GM12878 (cell line): Measurements from ENCODE around the gene FAM50A. TPM values are rescaled to one million over a fixed set of nuclear protein-coding genes. Genes with fewer than 3 reads are reported as not detected.
A peak's percentile ranks its signal among the peaks of the same experiment; 100 is the strongest.

Source experiments
- BCL11A ChIP-seq: IDR thresholded peaks from 2 replicates; pipeline ENCODE4 v1.6.1; 2011; ENCODE audit warnings: low read depth, low read length
- CEBPB ChIP-seq, 2 experiments: fragments of 150-350 bp in 1 of 2; IDR thresholded peaks; 2 replicates each; pipeline ENCODE4 v1.6.1; 2012 to 2014; ENCODE audit warnings: low read depth in 2 of 2, low read length in 2 of 2, borderline replicate concordance in 1 of 2, inconsistent platforms in 1 of 2
- FOS ChIP-seq: IDR thresholded peaks from 3 replicates; pipeline ENCODE4 v1.6.1; 2011; ENCODE audit warnings: borderline replicate concordance; ENCODE audit not compliant: insufficient read length; ENCODE audit errors: extremely low read depth
- IKZF1 ChIP-seq: fragments of 450-650 bp; conservative IDR thresholded peaks from 2 replicates; pipeline ENCODE4 v1.6.1; 2017; ENCODE audit warnings: antibody characterized with exemption, mild to moderate bottlenecking
- IRF4 ChIP-seq: IDR thresholded peaks from 2 replicates; pipeline ENCODE4 v1.6.1; 2011; ENCODE audit warnings: low read depth, low read length
- KLF5 ChIP-seq: fragments of 450-650 bp; IDR thresholded peaks from 2 replicates; pipeline ENCODE4 v1.6.1; 2014; ENCODE audit warnings: mild to moderate bottlenecking; ENCODE audit not compliant: partially characterized antibody
- LARP7 ChIP-seq: fragments of 450-650 bp; IDR thresholded peaks from 2 replicates; pipeline ENCODE4 v1.6.1; 2017; ENCODE audit warnings: mild to moderate bottlenecking
- PML ChIP-seq: IDR thresholded peaks from 2 replicates; pipeline ENCODE4 v1.6.1; 2012; ENCODE audit warnings: low read length, inconsistent platforms
- RAD51 ChIP-seq: fragments of 450-650 bp; IDR thresholded peaks from 2 replicates; pipeline ENCODE4 v1.6.1; 2016; ENCODE audit warnings: moderate library complexity, mild to moderate bottlenecking, inconsistent platforms
- RB1 ChIP-seq: fragments of 450-650 bp; formaldehyde crosslinking; IDR thresholded peaks from 2 replicates; pipeline ENCODE4 v1.6.1; 2017; ENCODE audit warnings: mild to moderate bottlenecking, borderline replicate concordance
- RELA ChIP-seq: fragments of 450-650 bp; IDR thresholded peaks from 2 replicates; pipeline ENCODE4 v1.8.0; 2014; ENCODE audit warnings: borderline replicate concordance; ENCODE audit not compliant: partially characterized antibody
- SIN3A ChIP-seq: IDR thresholded peaks from 2 replicates; pipeline ENCODE4 v1.6.1; 2012; ENCODE audit warnings: low read depth, low read length, improper control_type of control experiment
- SP1 ChIP-seq: IDR thresholded peaks from one replicate; pipeline ENCODE4 v1.6.1; 2011; ENCODE audit warnings: low read depth, low read length
- SREBF1 ChIP-seq: IDR thresholded peaks from 2 replicates; pipeline ENCODE4 v1.6.1; 2012; ENCODE audit warnings: mild to moderate bottlenecking, low read length
- SUZ12 ChIP-seq: fragments of 200-600 bp; sonication (generic); IDR thresholded peaks from one replicate; pipeline ENCODE4 v1.6.1; 2018; ENCODE audit warnings: antibody characterized with exemption, mild to moderate bottlenecking; ENCODE audit not compliant: unreplicated experiment
- ZZZ3 ChIP-seq: IDR thresholded peaks from 2 replicates; pipeline ENCODE4 v1.6.1; 2011; ENCODE audit warnings: low read depth; ENCODE audit not compliant: control insufficient read depth, insufficient read length
- polyA plus RNA-seq, 11 experiments: library from polyadenylated mRNA; depleted of rRNA in 4 of 11; unstranded in 6 of 11; stranded (reverse) in 5 of 11; fragments of >200 nt; fragmentation: Nextera tagmentation in 4 of 11; fragmentation: Illumina TruSeq in 1 of 11; extraction: Ambion mirVana in 4 of 11; extraction: Trizol in 1 of 11; gene quantifications; 1 replicate in 1 of 11; 2 replicates in 10 of 11; pipeline versions ENCODE4 v1.2.1 to v1.2.3, GENCODE V29; 2011 to 2016; ENCODE audit warnings: inconsistent platforms in 2 of 11, missing spikeins in 2 of 11, low read depth in 1 of 11
- total RNA-seq, 4 experiments: library from RNA; depleted of rRNA in 3 of 4; stranded (reverse); fragments of >200 nt in 3 of 4; fragmentation: Illumina TruSeq in 1 of 4; extraction: Trizol in 1 of 4; gene quantifications; 2 replicates each; pipeline versions ENCODE4 v1.2.1 to v1.2.3, GENCODE V29; 2013 to 2021
- TF ChIP-seq, protein P1 (sequence below): fragments of 450-650 bp; IDR thresholded peaks from 2 replicates; pipeline ENCODE4 v1.6.1; 2017; ENCODE audit warnings: antibody characterized with exemption, mild to moderate bottlenecking, moderate library complexity
- TF ChIP-seq, protein P2 (sequence below): fragments of 450-650 bp; IDR thresholded peaks from 2 replicates; pipeline ENCODE4 v1.6.1; 2016; ENCODE audit warnings: mild to moderate bottlenecking
- TF ChIP-seq, protein P3 (sequence below): IDR thresholded peaks from 2 replicates; pipeline ENCODE4 v1.6.1; 2011; ENCODE audit warnings: borderline replicate concordance, low read depth, mild to moderate bottlenecking, moderate library complexity, mixed read lengths, low read length; ENCODE audit not compliant: insufficient read depth; ENCODE audit errors: extremely low read length
- TF ChIP-seq, protein P4 (sequence below): IDR thresholded peaks from 2 replicates; pipeline ENCODE4 v1.6.1; 2012; ENCODE audit warnings: improper control_type of control experiment, low read depth, low read length; ENCODE audit not compliant: insufficient replicate concordance

FAM50A gene
- total and polyA plus RNA-seq, 10 of the 15 experiments (the other 5 are each of a cell fraction or from before 2014, with no cell fraction given) = 4.2 to 46.7 (median 34.6) TPM

DNA sequence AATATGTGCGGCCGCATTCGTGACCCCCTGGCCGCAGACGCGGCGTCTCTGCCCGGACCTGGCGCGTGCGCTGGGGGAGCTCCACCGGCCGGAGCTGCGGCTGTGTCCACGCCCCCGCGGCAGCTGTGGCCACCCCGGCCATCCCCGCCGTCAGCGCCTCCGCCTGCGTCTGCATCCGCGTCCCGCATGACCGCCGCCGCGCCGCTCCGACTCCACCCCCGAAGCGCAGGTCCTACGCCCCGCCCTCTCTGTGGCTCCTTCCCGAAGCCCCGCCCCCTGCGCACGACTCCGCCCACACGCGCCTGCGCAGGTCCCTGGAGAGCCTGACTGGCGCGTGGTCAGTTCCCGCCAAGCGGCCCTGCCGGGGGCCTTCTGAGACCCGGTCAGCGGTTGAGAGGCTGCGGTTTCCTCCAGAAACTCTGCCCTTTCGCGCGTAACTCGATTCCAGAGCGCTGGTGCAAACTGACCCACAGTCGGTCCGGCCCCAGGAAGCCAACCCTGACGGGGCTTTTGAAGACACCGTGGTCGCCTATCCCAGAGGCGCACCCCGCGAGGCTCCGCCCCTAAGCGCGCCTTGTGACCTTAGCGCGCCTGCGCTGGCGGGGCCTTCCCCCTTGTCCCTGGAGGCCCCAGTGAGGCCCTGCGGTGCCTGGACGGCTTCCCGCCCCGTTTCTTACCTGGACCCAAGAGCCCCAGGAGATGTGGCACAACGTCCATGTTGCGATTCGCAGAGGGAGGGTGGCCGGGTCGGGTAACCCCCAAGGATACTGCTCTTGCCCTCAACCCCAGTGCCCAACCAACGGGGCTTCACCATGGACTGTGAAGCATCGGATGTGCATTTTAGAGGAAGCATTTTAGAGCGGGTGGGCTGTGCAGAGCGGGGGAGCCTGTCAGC is 35.0 kb downstream of the FAM50A start, which contains the start of gene LAGE3 (continued):
- TF ChIP-seq, protein P1, sequence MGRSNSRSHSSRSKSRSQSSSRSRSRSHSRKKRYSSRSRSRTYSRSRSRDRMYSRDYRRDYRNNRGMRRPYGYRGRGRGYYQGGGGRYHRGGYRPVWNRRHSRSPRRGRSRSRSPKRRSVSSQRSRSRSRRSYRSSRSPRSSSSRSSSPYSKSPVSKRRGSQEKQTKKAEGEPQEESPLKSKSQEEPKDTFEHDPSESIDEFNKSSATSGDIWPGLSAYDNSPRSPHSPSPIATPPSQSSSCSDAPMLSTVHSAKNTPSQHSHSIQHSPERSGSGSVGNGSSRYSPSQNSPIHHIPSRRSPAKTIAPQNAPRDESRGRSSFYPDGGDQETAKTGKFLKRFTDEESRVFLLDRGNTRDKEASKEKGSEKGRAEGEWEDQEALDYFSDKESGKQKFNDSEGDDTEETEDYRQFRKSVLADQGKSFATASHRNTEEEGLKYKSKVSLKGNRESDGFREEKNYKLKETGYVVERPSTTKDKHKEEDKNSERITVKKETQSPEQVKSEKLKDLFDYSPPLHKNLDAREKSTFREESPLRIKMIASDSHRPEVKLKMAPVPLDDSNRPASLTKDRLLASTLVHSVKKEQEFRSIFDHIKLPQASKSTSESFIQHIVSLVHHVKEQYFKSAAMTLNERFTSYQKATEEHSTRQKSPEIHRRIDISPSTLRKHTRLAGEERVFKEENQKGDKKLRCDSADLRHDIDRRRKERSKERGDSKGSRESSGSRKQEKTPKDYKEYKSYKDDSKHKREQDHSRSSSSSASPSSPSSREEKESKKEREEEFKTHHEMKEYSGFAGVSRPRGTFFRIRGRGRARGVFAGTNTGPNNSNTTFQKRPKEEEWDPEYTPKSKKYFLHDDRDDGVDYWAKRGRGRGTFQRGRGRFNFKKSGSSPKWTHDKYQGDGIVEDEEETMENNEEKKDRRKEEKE = no peak
- TF ChIP-seq SREBF1 (no peak), PML (peak; percentile 79), LARP7 (no peak; the same call in none of the 2 replicates), ZZZ3 (no peak), SIN3A (no peak), FOS (no peak), RAD51 (0 out of 2 replicates have a peak, but pooled peaks have one; percentile 28), SP1 (peak; percentile 83), RB1 (peak; percentile 99), CEBPB (IDR thresholded peaks at IDR 0.05; ENCODE audit: borderline replicate concordance in 1 of 2, low read depth in 2 of 2, low read length in 2 of 2) (no peak), KLF5 (no peak), IKZF1 (peak; percentile 70), RELA (peak; percentile 29), BCL11A (no peak), IRF4 (no peak), SUZ12 (no peak)
- TF ChIP-seq, protein P2, sequence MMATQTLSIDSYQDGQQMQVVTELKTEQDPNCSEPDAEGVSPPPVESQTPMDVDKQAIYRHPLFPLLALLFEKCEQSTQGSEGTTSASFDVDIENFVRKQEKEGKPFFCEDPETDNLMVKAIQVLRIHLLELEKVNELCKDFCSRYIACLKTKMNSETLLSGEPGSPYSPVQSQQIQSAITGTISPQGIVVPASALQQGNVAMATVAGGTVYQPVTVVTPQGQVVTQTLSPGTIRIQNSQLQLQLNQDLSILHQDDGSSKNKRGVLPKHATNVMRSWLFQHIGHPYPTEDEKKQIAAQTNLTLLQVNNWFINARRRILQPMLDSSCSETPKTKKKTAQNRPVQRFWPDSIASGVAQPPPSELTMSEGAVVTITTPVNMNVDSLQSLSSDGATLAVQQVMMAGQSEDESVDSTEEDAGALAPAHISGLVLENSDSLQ = peak; percentile 35; the same call in 1 of the 2 replicates
- TF ChIP-seq, protein P3, sequence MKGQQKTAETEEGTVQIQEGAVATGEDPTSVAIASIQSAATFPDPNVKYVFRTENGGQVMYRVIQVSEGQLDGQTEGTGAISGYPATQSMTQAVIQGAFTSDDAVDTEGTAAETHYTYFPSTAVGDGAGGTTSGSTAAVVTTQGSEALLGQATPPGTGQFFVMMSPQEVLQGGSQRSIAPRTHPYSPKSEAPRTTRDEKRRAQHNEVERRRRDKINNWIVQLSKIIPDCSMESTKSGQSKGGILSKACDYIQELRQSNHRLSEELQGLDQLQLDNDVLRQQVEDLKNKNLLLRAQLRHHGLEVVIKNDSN = peak; percentile 26
- TF ChIP-seq, protein P4, sequence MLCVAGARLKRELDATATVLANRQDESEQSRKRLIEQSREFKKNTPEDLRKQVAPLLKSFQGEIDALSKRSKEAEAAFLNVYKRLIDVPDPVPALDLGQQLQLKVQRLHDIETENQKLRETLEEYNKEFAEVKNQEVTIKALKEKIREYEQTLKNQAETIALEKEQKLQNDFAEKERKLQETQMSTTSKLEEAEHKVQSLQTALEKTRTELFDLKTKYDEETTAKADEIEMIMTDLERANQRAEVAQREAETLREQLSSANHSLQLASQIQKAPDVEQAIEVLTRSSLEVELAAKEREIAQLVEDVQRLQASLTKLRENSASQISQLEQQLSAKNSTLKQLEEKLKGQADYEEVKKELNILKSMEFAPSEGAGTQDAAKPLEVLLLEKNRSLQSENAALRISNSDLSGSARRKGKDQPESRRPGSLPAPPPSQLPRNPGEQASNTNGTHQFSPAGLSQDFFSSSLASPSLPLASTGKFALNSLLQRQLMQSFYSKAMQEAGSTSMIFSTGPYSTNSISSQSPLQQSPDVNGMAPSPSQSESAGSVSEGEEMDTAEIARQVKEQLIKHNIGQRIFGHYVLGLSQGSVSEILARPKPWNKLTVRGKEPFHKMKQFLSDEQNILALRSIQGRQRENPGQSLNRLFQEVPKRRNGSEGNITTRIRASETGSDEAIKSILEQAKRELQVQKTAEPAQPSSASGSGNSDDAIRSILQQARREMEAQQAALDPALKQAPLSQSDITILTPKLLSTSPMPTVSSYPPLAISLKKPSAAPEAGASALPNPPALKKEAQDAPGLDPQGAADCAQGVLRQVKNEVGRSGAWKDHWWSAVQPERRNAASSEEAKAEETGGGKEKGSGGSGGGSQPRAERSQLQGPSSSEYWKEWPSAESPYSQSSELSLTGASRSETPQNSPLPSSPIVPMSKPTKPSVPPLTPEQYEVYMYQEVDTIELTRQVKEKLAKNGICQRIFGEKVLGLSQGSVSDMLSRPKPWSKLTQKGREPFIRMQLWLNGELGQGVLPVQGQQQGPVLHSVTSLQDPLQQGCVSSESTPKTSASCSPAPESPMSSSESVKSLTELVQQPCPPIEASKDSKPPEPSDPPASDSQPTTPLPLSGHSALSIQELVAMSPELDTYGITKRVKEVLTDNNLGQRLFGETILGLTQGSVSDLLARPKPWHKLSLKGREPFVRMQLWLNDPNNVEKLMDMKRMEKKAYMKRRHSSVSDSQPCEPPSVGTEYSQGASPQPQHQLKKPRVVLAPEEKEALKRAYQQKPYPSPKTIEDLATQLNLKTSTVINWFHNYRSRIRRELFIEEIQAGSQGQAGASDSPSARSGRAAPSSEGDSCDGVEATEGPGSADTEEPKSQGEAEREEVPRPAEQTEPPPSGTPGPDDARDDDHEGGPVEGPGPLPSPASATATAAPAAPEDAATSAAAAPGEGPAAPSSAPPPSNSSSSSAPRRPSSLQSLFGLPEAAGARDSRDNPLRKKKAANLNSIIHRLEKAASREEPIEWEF = no peak
